GM19467 (cell line): ENCODE results near the gene ALPI.

ENCODE experiments used
- ATAC-seq: cut with Tn5 transposase; IDR thresholded peaks from one replicate; pipeline ENCODE4 v1.9.1; 2021; ENCODE audit warnings: mild to moderate bottlenecking, moderate library complexity; ENCODE audit not compliant: unreplicated experiment

Gene ALPI

DNA sequence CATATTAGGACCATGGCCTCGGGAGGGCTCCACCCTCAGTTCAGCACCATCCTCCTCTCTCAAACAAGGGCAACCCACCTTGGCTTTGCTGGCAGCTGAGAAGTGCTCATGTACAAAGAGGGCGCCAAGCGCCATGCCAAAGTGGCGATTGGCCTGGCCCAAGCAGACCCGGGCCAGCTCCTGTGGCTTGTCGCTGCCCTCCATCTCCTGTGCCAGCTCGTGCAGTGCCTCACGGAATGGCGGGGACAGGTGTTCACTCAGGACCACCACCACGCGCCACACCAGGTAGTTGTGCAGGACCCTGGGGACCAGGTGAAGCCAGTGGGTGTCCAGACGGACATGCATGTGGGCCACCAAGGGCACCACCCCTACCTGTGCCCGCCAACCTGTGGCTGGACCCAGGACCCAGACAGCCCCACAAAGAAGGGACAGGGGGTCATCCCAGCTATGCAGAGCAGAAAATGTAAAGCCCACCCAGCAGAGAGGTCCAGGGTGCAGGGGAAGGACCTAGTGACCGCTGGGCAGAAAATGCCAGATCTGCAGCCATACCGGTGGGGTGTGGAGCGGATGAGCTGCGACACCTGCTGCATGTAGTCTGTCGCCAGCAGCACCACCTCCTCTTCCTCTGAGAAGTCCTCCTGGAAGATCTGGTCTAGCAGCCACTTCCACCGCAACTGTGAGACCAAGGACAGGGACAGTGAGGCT is 28.1 kb downstream of the ALPI start:
- no peak for ATAC-seq

DNA sequence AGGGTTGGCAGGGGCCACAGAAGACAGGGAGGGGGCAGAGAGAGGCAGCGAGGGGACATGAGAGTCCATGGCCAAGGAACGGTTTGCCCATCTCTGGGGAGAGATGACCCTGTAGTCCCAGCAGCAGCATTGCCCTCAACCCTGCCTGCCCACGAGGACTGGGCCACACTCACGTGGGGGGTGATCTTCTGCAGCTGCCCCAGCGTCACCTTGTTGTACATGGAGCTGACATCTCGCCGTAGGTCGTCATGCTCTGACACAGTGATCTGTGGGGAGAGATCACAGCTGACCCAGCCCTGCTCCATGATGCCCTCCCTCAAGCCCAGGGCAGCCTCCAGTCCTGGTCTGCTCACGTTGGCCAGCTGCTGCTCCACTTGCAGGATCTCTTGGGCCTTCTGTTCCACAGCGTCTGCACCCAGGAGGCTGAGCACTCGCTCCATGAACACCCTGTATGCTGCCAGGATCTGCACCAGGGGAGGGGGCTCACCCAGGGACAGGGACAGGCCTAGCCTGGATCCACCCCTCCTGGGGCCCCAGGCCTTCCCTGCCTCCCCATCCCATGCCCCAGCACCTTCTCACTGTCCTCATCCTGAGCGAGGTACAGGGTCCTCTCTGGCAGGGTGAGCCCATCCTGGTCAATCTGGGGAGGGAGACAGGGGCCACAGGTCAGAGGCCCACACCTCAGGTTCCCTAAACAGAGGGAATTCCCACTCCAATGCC is 28.8 kb downstream of the ALPI start:
- no peak for ATAC-seq

DNA sequence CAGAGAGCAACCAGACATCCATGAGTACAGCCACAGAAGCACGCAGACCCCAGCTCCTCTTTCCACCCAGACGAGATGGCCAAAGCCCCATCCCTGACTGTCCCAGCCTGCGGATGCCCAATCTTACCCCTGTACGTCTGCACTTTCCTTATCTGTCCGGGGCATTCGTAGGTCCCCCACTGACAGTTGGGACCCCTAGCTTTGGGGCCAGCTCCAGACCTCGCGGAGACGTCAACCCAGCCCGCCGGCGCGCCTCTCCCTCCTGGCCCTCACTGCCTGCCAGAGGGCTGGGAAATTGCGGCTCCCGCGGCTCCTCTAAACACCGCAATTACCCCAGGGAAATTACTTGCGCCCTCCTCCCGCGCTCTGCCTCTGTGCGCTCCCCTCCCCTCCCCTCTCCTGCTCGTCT is 29.4 kb downstream of the ALPI start:
- ATAC-seq, result no peak

DNA sequence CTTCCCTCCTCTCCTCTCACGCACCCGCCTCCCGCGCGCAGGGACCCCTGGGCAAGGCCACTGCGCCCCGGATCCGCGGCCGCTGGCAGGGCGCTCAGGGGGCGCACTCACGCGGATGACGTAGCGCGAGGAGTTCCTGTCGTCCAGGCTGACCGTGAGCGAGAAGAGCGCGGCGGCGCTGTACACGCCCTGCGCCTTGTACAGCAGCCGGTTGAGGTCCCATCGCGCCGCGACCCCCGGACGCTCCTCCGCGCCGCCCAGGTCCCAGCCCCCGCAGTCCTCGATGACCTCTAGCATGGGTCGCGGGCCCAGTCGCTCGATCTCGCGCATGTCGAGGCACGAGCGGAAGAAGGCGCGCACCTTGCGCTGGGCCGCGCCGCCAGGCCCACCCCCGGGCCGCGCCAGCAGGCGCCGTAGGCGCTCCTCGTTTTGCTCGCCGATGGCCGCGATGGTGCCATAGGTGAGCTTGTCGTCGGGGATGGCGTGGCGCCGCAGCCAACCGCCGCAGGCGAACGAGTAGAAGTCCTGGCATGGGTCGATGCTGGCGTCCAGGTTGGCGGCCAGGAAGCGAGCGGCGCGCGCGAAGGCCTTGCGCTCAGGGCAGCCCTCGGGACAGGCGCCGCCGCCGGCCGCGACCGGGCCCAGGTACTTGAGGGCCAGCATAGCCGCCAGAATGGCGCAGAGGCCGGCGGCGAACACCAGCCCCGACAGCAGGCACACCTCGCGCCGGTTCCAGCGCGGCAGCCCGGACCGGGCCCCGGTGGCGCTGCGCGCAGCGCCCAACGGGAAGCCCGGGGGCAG is 30.0 kb downstream of the ALPI start:
- ATAC-seq, result no peak

DNA sequence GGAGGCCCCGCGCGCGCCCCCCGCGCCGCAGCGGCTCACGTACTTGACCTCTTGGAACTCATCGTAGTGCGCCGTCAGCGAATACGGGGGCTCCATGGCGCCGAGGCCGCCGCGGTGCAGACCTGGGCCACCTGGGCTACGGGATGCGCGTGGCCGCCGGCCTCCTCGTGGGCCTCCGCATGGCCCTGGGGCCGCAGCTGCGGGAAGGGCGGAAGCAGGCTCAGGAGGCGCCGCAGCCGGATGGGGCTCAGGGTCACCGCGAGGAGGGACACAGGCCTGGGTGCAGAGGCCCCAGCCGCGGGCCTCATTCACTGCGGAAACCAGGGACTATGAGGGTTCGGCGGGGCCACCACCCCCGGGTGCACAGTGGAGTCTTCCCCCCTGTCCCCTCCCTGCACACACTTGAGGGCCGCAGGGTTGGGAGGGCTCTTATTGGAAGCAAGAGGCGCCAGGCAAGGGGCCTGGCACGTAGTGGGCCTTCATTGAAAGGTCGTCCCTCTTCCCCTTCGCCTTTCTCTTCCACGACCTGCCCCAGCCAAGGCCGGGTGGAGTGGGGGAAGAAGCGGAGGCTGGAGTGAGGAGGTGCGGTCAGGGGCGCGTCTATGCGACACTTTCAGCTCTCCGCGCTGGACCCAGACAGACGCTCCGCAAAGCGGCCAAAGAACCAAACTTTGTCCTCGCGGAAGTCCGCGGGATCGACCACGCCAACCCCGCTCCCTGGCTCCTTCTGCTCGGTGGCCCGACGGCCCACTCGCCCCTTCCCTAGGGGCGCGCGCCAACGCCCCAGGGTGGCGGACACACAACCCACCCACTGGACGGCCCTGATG is 30.8 kb downstream of the ALPI start:
- no peak for ATAC-seq

DNA sequence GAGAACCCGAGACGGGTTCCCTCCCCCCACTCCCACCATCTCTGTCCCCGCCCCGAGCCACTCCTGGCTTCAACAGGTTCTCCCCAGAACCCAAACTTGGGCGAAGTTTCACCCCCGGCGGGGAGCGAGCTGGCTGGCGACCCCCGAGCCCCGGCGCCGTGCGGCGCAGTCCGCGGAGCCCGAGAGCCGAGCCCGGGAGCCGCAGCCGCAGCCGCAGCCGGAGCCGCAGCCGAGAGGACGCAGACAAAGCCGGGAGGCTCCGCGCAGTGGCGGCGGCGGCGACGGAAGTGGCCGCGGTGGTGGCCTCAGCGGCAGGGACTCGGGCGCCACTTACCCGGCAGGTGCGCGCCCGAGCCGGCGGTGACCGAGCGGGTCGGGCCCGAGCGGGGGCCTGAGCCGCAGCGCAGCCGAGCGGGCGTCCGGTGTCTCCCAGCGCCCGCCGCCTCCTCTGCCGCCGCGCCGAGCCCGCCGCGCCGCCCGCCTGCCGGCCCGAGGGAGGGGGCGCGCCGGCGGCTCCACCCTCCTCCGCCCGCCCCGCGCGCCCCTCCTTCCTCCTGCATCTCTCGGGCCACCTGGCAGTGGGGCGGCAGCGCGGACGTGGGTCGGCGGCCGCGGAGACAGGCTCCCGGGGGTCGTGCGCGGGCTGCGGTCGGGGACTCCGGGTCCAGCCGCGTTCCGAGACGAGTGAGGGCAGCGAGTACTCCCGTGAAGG is 31.6 kb downstream of the ALPI start, which contains the start of gene ECEL1:
TSS of gene ECEL1 (minus strand) at position 450 of the 712 bp plus-strand sequence. CDS start 1,181 bp downstream, outside the sequence.
- no peak for ATAC-seq

DNA sequence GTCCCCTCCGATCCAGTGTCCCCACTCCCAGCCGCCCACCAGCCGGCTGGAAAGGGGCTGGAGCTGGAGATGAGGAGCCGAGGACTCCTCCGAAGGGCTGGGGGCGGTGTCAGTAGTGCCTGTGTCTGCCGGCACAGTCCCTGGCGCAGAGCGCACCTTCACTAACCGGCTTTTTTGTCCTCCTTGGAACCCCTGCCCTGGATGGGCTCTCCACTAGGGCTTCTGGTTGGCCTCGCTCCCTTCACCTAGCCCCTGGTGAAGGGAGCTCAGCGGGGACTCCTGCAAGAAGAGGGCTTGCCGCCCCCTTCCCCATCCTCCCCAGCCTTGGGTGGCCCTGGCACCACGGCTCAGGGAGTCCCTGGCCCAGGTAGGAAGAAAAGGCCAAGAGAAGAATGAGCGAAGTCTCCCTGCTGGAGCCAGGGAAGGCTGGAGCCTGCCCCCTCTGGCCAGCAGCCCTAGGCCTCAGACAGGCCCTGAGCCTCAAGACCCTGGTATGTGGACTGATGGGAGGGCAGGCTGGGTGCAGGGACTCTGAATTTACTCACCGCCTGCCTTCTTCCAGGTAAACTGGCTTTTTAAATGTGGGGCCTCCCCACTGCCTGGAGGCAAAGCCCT is 32.3 kb downstream of the ALPI start:
- no peak for ATAC-seq

DNA sequence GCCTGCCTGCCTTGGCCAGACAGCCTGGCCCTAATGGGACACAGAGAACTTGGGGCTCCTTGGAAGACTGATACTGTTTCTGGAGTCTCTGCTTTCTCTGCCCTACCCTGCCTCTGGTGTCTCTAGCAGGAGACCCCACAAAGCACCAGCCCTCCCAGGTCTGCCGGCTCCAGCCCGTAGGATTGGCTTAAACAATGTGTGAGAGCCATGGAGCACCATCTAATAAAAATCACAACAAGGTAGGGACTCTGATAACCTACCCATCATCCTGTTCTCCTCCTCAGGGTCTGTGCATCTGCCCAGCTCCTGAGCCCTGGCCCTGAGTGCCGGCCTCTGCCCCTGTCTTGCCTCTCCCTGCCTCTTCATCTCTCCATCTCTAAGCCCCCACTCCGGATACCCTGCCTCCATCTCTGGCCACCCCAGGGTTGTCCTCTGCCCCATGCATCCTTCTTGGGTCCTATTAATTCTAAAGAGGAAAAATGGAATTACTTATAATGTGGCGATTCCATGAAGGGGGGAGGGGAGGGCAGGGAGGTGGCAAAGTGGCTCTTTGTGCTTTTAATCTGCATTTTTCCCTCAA is 32.9 kb downstream of the ALPI start:
- no peak for ATAC-seq

DNA sequence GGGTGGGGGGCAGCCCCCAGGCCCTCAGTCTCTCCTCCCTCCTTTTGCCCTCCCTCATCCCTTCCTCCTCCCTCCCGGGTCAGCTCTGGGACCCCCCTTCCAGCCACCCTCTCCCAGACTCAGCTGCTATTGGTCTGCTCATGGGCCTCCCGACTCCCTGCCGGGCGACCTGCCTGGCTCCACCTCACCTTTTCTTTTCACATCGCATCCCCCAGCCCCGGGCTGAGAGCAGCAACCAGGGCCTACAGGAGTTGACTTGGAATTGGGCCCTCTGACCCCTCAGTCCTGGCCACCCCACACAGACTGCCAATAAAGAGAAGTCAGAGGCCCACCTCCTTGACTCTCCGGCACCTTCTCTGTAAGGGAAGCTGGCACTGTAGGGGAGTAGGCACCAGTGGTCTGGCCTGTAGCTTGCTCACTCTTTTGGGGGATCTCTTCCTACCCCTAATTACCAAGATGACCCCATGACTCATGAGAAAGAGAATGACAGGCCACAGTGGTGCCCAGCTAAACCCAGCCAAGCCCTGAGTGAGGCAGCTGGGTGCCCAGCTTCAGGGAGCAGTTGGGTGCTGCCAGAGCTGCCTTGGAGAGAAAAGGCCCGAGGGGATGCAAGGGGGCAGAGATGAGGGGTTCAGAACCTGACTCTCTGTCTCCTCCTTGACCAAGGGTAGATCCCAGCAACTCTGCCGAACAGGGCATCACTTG is 33.7 kb downstream of the ALPI start:
- no peak for ATAC-seq

DNA sequence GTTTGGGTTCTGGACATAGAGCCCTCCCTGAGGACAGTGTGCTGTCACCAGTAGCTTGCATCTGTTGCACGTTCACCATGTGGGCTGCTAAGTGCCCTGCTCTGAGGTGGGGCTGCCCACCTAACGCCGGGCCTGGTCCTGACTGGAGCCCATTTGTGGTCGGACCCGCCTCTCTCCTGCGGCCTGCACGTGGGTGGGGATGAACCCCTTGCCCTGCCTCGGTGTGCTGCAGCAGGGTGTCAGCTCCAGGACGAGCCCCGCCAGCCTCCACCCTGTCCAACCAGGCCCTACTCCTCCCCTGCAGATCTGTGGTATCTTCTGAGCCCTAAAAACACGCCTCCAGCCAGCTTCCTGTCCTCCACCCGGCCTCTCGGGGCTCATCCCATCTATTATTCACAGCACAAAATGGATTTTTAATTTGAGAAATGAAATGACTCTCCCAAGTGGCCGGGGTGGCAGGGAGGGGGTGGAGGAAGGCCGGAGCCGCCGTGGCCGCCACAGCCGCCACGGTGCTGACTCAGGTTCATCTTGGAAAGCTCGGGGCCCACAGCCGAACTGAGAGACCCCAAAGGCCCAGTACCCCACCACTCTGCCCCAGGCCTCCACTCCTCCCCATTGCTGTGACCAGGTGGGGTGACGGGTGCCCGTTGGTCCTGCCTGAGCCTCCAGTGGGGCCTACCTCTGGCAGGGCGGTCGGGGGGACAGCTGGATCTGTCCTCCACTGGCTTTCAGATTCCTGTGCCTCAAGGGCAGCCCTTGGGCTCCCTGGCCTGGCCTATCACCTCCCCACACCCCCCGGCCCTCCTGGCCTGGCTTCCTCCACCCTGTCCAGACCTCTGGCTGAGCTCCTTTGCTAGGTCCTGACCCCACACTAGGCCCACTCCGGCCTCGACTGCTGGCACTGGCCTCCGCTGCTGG is 34.5 kb downstream of the ALPI start:
- ATAC-seq, result no peak

DNA sequence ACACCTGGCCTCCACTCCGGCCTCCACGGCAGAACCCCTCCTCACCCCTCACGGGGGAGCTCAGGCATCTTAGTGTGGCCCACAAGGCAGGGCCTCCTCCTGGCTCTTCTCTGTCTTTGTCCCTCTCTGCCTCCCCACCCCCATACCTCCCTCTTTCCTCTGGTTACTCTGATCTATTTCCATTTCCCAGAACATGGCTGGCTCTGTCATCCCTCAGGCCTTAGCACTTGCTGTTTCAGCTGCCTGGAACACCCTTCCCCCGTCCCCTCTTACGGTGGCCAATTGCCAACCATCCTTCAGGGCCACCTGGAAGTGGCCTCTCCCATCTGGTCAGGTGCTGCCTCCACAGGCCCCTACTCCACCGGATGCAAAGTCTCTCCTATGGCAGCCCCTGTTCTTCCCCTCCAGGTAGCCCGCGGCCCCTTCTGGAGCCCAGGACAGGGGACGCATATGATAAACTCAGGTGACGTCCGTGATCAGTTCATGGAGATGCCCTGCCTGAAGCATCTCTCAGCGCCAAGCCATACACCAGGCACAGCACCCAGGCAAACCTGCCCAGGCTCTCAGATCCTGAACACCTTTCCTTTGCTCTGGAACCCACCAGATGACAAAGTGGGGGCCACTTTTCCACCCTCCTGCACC is 35.3 kb downstream of the ALPI start:
- ATAC-seq, result no peak

DNA sequence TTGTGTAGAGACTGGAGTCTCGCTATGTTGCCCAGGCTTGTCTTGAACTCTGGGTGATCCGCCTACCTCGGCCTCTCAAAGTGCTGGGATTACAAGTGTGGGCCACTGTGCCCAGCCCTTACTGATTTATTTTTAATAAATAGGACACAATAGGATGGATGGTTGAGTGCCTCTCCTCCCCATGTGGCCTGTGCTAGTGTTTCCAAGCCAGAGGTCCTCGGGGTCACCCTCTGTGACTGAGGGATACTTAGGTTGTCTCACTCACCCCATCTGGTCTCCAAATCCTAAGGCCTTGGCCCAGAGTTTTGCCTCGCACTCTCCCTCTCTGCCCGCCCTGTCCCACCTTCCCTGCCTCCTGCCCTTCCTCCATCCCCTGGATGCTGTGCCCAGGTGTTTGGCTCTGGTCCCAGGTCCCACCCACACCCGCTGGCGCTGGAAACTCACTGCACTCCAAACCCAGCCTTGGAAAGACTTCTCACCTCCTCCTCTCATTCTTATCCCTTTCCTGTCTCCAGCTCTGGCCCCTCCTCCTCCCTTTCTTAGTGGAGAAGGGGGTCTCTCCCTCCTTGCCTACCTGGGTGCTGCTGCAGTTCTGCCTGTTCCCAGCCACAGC is 36.4 kb downstream of the ALPI start:
- ATAC-seq, result no peak

DNA sequence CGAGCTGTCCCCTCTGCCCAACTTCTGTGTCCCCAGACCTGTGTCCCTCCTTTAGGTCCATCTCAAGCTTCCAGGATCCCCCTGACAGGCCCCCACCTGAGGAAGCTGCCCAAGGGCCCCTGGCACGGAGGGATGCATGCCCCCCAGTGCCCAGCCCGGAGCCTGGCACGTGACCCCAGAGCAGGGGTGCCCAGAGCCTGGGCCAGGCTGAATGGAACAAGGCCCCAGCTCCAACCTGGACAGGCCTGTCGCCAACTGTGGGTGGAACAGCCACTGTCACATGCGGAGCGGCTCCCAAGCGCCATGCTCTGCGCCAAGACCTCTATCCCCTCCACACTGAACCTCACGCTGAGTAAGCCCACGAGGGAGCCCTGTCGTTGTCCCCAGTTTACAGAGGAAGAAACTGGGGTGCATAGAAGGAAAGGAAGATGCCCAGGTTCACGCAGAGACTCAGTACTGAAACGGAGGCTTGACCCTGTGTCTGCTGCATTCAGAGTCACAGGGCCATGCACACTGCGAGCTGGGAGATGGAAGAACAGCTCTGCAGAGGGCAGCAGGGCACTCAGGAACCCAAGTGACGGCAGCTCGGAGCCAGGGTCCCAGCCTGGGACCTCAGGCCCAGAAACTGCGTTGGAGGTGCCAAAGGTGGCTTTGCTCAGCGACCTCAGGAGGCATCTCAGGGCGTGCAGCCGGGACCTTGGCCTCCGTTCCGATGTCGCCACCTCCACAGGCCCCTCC is 37.2 kb downstream of the ALPI start:
- ATAC-seq, result no peak

DNA sequence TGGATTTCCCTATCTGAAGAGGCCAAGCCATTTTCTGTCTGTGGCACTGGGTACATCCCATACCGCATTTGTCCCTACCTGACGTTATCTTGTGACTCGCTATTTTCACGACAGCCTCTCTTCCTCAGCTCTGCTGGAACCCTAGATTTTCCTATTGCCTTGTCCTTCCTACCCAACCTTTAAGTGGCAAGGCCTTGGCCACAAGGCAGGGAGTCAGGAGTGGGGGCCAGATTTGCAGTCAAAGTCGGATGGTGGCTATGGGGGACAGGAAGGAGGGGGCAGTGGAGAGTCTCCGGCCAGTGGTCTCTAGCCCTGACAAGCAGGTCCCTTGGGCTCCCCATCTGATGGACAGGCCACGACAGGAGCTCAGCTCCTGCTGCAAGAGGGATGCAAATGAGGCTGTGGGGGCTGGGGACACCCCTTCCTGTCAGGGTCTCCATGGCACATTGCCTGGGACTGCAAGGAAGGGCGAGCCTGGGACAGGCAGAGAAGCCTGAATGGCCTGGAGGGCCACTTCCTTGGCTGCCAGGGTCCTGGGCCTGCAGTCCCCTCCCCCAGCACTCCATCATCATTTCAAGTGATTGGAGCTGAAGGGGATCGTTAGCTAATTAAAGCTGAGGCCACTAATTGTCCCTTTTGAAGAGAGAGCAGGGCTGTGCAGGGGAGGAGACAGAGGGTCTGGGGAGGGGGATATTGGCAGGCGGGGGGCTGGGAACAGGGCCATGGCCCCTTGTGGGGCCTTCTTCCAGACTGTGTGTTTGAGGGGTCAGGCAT is 37.9 kb downstream of the ALPI start:
- ATAC-seq, result no peak

DNA sequence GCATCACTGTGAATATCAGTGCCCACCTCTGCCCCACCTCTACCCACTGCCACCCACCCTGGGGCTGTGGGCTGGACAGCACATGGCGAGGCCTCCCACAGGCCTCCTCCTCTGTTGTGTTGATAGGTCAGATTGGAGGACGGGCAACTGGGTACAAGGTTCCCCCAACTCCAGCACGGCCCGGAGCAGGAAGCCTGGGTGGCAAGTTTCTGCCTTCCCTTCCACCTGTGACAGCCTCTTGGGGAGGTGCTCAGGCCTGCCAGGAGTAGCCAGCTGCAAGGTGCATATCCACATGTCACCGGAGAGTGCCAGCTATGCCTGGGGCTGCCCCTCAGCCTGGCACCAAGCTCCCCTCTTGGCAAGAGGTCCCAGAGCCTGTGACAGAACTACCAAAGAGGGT is 38.6 kb downstream of the ALPI start:
- ATAC-seq, result no peak
